Osteoblast (primary cell): Measurements from ENCODE around the gene MXD3. TPM values are rescaled to one million over a fixed set of nuclear protein-coding genes. Genes with fewer than 3 reads are reported as not detected.

ENCODE experiments used
- DNase-seq: peaks from one replicate; pipeline ENCODE4 v3.0.0; 2011; ENCODE audit warnings: low spot score, mixed read lengths; ENCODE audit not compliant: insufficient read length; ENCODE audit errors: missing footprints
- H2AFZ ChIP-seq: 2 replicates; pipeline ENCODE4 v1.6.0; 2011; ENCODE audit warnings: mild to moderate bottlenecking, low read length
- H3K27ac ChIP-seq: 2 replicates; pipeline ENCODE4 v1.5.1; 2011; ENCODE audit warnings: mild to moderate bottlenecking, low read depth, low read length, moderate library complexity
- H3K27me3 ChIP-seq: 2 replicates; pipeline ENCODE4 v1.6.0; 2012; ENCODE audit warnings: mild to moderate bottlenecking, control low read depth, inconsistent platforms, low read length, moderate library complexity; ENCODE audit not compliant: insufficient read depth
- H3K36me3 ChIP-seq: 2 replicates; pipeline ENCODE4 v1.5.1; 2011; ENCODE audit warnings: mild to moderate bottlenecking, low read length, control low read depth, moderate library complexity; ENCODE audit not compliant: insufficient read depth
- H3K4me1 ChIP-seq: 2 replicates; pipeline ENCODE4 v1.5.1; 2011; ENCODE audit warnings: mild to moderate bottlenecking, low read length, control low read depth, moderate library complexity; ENCODE audit not compliant: insufficient read depth
- H3K4me2 ChIP-seq: 2 replicates; pipeline ENCODE4 v1.6.0; 2011; ENCODE audit warnings: mild to moderate bottlenecking, low read length; ENCODE audit not compliant: insufficient read depth
- H3K4me3 ChIP-seq: fragments of 200-600 bp; sonication (generic); 3 replicates; pipeline ENCODE4 v1.5.1; 2012; ENCODE audit warnings: mild to moderate bottlenecking, low read length, inconsistent platforms; ENCODE audit not compliant: insufficient read depth
- H3K79me2 ChIP-seq: 2 replicates; pipeline ENCODE4 v1.6.0; 2012; ENCODE audit warnings: mild to moderate bottlenecking, low read length, control low read depth, inconsistent platforms; ENCODE audit not compliant: insufficient read depth
- H3K9me3 ChIP-seq: 2 replicates; pipeline ENCODE4 v1.5.1; 2011; ENCODE audit warnings: low read depth, low read length, control low read depth
- H4K20me1 ChIP-seq: 2 replicates; pipeline ENCODE4 v1.6.0; 2012; ENCODE audit warnings: mild to moderate bottlenecking, low read length, control low read depth; ENCODE audit not compliant: insufficient read depth
- total RNA-seq: library from RNA; depleted of rRNA; stranded (reverse); fragments of >200 nt; gene quantifications from 2 replicates; pipeline ENCODE4 v1.2.3, GENCODE V29; 2012
- TF ChIP-seq, protein P1 (sequence below): IDR thresholded peaks from 2 replicates; pipeline ENCODE4 v1.5.1; 2011; ENCODE audit warnings: mild to moderate bottlenecking, low read depth, low read length, moderate library complexity; ENCODE audit errors: extremely low read depth

Gene MXD3
- total RNA-seq, 1 donor: 3.3 TPM

DNA sequence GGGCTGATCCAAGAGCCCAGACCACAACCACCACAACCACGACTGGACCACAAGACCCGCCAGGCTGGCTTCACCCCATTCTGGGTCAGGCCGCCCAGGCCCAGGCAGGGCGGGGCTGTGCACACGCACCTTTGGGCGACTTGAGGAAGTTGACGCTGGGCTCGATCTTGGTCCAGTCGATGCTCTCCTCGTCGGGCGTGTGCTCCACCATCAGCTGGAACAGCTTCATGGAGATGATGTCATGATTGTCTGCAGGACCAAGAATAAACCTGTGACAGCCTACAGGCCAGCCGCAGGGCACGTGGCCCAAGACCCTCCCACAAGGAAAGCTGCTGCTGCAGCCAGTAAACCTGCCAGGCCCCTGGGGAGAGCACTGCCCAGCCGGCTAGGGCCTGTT, 22.5 kb upstream of the MXD3 start:
- peaks cover 14% of the 10 kb centered on the region for H3K79me2 ChIP-seq
- peaks cover 54% of the 10 kb centered on the region for H3K36me3 ChIP-seq
- no peak overlapping the region for H3K27ac ChIP-seq
- H2AFZ ChIP-seq: no peak overlapping the region
- no peaks in the 10 kb centered on the region for H3K4me1 ChIP-seq
- peaks cover 13% of the 10 kb centered on the region for H4K20me1 ChIP-seq
- H3K4me3 ChIP-seq: no peak overlapping the region
- no peaks in the 10 kb centered on the region for H3K9me3 ChIP-seq
- no peak overlapping the region for H3K4me2 ChIP-seq
- no peaks in the 10 kb centered on the region for H3K27me3 ChIP-seq
- TF ChIP-seq, protein P1, sequence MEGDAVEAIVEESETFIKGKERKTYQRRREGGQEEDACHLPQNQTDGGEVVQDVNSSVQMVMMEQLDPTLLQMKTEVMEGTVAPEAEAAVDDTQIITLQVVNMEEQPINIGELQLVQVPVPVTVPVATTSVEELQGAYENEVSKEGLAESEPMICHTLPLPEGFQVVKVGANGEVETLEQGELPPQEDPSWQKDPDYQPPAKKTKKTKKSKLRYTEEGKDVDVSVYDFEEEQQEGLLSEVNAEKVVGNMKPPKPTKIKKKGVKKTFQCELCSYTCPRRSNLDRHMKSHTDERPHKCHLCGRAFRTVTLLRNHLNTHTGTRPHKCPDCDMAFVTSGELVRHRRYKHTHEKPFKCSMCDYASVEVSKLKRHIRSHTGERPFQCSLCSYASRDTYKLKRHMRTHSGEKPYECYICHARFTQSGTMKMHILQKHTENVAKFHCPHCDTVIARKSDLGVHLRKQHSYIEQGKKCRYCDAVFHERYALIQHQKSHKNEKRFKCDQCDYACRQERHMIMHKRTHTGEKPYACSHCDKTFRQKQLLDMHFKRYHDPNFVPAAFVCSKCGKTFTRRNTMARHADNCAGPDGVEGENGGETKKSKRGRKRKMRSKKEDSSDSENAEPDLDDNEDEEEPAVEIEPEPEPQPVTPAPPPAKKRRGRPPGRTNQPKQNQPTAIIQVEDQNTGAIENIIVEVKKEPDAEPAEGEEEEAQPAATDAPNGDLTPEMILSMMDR: no peak
- DNase-seq: no peak

- H3K36me3 ChIP-seq: peaks cover 54% of the 10 kb centered on the region
- H3K27ac ChIP-seq: no peak overlapping the region
- TF ChIP-seq, protein P1: no peak
- H3K4me3 ChIP-seq: no peak overlapping the region
- peak; percentile 30 for DNase-seq
- H2AFZ ChIP-seq: no peak overlapping the region
- H3K9me3 ChIP-seq: no peaks in the 10 kb centered on the region
- H3K27me3 ChIP-seq: no peaks in the 10 kb centered on the region
- H4K20me1 ChIP-seq: peaks cover 11% of the 10 kb centered on the region
- H3K4me2 ChIP-seq: no peak overlapping the region
- H3K79me2 ChIP-seq: peaks cover 8% of the 10 kb centered on the region
- H3K4me1 ChIP-seq: no peaks in the 10 kb centered on the region
These were observed 21.9 kb upstream of the MXD3 start for GRCh38 chr5:177333420-177334154.

- Histone ChIP-seq H4K20me1 (peaks cover 11% of the 10 kb centered on the region), H3K27me3 (no peaks in the 10 kb centered on the region), H3K9me3 (no peaks in the 10 kb centered on the region), H3K36me3 (peaks cover 52% of the 10 kb centered on the region), H3K4me1 (peaks cover 5% of the 10 kb centered on the region), H3K79me2 (peaks cover 5% of the 10 kb centered on the region), H3K27ac (no peak overlapping the region), H3K4me2 (no peak overlapping the region), H3K4me3 (no peak overlapping the region), H2AFZ (no peak overlapping the region)
- DNase-seq: peak; percentile 19
- TF ChIP-seq, protein P1: no peak
These were observed 21.2 kb upstream of the MXD3 start for GRCh38 chr5:177332896-177333260.

DNA sequence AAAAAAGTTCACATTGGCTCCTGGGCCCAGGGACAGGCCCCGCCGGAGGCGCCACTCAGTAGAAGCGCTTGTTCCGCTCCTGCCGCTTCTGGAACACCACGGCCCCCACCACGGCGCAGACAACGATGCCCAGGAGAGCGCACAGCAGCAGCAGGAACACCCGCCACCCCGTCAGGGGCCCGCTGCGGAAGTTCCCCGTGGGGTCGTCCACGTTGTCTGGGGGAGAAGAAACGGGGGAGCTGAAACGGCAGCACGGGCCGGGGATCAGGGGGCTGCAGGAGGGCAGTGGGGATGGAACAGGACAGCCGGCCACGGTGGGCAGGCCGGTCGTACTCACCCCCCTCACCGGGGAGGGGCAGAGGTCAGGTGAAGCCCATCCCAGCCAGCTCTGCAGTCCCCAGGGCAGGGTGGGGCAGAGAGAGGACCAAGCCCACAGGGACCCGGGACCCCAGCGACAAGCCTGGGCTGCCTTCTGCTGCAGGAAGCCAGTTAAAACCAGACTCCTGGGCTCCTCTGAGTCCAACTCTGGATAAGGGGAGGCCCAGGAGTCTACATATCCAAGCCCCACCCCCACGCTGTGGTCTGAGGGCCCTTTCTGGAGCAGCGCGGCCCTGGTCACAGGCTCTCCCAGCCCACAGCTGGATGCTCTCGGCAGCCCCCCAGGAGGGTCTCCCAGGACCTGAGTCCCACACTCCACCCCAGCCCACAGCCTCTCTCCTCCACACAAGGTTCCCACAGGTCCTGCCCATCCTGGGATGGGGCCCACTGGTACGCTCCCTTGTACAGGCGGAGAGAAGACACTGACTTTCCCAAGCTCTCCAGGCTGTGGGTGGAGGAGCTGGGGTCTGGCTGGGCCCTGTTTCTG, 20.6 kb upstream of the MXD3 start:
- TF ChIP-seq, protein P1: no peak
- H2AFZ ChIP-seq: no peak overlapping the region
- peaks cover 46% of the 10 kb centered on the region for H3K36me3 ChIP-seq
- H3K4me1 ChIP-seq: peaks cover 11% of the 10 kb centered on the region
- H3K79me2 ChIP-seq: peaks cover 5% of the 10 kb centered on the region
- H3K27ac ChIP-seq: no peak overlapping the region
- DNase-seq: peak; percentile 58
- H3K4me3 ChIP-seq: no peak overlapping the region
- peaks cover 8% of the 10 kb centered on the region for H4K20me1 ChIP-seq
- H3K27me3 ChIP-seq: no peaks in the 10 kb centered on the region
- no peaks in the 10 kb centered on the region for H3K9me3 ChIP-seq
- H3K4me2 ChIP-seq: no peak overlapping the region
